ENCODE data around the gene KRT1.

KRT1 gene

GRCh38 chr12:52697058-52697582 is 16.9 kb upstream of the KRT1 start:
- no peak for DNase-seq

- DNase-seq, result no peak
These were observed 16.4 kb upstream of the KRT1 start for GRCh38 chr12:52696588-52696987.

DNA sequence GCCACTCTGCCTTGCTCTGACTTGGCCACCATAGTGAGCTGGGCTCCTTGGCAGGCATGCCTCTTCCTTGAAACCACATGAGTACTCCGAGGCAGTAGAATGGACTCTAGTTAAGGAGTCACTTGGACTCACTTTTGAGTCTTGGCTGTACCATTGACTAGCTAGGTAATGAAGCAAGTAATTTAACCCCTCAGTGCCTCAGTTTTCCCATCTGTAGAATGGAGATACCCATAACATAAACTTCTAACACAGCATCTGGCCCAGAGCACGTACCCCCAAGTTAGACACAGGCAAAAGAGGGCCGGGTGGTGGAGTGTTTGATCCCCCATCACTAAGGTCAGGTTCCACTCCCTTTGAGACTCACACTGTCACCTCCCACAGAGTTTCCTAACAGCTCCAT is 14.8 kb upstream of the KRT1 start:
- no peak for DNase-seq

DNA sequence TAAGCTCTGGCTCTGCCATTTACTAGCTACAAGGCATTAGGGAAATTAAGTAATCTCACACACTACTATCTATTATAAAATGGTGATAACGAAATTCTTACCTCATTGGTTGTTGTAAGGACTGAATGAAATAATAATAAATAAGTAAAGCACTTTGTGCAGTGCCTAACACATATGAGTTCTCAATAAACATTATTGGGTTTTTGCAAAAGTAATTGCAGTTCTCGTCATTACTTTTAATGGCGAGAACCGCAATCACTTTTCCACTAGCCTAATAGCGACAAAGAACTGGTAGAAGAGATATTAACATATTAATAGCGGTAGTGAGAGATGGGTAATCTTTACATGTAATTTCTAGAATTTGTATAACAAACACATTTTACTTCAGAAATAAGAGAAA is 13.9 kb upstream of the KRT1 start:
- no peak for DNase-seq

GRCh38 chr12:52693261-52693660 is 13.1 kb upstream of the KRT1 start:
- no peak for DNase-seq

- DNase-seq, result no peak
These were observed 12.0 kb upstream of the KRT1 start for GRCh38 chr12:52692254-52692653.

DNA sequence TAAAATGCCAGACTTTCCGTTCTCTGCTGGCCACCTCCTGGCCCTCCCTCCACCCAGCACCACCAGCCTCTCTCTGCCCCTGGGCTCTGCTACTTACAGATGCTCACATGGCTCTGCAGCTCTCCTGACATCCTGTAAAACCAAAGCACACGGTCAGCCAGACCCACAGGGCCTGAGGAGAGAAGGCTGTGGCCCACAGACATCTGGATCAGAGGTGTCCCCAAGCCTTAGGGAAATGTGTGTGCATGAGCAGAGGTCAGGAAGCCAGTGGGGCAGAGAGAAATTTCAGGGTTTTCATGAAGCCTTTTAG is 11.6 kb upstream of the KRT1 start:
- DNase-seq, result no peak

GRCh38 chr12:52691076-52691840 is 11.1 kb upstream of the KRT1 start:
- DNase-seq, result peak; percentile 56

DNA sequence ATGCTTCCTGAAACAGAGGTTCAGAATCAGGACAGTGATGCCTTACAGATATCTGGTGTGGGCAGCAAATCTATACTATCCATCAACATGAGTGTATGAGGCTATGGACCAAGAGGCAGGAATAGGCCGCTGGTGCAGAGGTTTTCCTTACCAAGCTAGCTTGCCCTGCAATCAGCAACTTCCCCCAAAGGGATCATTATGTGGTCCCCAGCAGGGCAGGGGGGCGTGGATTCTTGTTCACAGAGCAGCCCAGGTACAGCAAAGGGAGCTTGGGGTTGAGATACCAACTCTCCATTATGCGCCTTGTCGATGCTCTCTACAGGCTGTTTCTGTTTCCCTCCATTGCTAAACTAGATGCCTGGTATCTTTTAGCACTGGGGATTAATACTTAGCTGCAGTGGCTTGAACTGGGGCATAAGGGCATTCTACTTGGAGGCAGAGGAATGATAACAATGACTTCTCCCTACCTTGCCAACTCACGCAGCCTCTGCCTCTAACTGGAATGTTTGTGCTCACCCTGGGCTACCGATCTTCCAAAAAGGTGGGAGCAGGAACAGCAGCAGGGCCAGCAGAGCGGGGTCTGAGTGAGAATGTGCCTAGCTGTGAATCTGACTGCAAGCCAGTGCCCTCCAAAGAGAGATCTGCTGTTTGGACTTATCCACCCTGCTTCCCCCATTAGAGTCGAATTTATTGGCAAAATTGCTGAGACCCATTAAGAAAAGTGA is 10.3 kb upstream of the KRT1 start:
- DNase-seq, result no peak

GRCh38 chr12:52689936-52690335 is 9.7 kb upstream of the KRT1 start:
- no peak for DNase-seq

GRCh38 chr12:52689239-52689638 is 9.0 kb upstream of the KRT1 start:
- DNase-seq, result no peak

DNA sequence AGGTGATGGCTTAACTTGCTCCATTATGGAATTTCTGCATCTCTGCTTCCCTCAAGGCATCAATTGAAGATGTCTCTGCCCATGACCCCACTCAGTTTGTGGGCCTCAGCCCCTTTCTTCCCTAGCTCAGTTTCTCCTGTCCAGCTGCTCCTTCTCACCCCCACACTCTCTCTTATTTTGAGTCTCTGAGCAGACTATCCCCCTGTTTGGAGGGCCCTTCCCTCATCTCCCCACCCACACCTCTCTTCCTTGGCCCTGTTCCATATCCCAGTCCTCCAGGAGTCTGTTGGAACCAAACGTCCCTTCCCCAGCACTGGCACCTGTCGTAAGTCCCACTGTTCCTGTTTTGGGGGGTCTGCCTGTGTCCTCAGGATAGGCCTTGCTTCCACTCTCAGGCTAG is 8.3 kb upstream of the KRT1 start:
- DNase-seq, result no peak

DNA sequence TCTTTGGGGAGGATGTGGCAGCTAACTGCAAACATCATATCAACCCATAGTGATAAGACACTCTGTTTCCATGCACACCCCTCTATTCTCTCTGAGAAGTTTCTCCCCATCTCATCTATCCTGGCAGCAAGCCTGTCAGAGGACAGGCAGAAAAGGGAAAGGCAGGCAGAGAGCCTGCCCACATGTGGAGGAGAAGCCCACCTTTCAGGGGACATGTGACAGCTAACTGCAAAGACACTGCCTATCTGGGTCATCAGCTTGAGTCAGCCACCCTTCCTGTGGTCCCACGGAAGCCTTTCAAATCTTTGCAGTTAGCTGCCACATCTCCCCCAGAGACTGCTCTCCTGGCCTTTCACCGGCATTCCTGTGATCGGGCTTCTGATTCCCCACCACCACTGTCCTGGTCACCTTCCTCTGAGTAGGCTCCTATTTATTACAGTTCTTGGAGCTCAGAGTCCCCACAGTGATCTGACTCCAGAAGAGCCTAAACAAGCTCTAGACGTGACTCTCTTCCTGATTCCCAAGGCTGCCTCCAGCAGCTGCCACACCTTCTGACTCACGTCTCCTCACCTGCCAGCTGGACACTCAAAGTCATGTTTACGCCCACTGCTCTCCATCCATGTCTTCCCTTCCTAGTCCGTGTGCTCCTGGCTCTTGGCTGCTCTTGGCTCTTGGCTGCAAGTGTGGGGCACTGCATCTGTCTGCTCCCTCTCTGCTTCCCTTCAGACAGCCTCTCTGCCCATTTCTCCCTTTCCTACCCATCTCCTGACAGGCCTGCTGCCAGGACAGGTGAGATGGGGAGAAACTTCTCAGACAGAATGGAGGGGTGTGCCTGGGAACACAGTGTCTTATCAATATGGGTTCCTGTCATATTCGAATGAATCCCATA is 7.5 kb upstream of the KRT1 start:
- DNase-seq, result no peak

DNA sequence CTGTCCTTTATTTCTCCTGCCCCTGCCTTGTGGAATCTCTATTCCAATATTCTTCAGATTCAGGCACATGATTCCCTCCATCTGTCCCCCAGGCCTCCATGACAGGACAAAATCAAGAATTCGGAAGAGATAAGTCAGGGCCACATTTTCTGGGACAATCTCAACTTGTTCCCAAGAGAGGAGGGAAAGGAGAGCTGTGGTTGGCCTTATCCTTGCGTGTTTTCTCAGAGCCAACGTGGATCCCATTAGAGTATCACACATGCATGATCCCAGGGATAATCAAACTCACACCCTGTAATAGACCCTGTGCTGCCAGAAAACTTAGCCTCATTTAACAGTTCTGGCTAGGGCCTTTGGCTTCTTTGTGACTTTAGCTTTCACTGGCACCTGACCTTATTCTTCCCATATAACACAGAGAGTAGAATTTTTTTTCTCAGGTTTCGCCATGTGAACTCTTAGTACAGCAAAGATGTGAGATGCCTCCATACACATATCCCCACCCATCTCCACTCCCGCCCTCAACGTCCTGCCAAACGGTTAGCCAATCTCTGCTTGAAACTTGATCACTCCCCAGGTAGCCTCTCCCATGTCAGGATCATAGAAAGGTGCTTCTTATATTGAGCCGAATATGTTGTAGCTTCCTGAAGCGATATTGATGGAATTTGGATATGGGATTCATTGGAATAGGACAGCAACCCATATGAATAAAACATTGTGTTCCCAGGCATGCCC is 6.7 kb upstream of the KRT1 start:
- DNase-seq, result no peak

DNA sequence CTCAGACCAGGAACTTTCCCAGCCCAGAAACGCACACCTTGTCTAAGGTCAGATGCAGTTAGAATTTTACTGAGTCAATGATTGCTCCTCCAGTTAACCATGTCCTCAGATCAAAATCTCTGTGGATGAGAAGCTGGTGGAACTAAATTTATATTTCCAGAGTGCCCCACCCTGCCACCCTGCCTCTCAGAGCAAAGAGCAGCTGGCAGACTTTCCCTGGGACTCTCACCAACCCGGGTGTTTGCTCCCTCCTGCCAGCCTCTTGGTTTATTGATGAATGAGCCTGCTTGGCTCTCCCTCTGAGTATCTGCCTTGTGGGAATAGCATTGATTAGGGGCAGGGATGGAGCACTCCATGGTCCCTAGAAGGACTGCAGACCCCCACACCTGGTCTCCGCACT is 5.9 kb upstream of the KRT1 start:
- no peak for DNase-seq

GRCh38 chr12:52685406-52685890 is 5.2 kb upstream of the KRT1 start:
- no peak for DNase-seq

GRCh38 chr12:52684431-52684830 is 4.2 kb upstream of the KRT1 start:
- DNase-seq, result no peak

DNA sequence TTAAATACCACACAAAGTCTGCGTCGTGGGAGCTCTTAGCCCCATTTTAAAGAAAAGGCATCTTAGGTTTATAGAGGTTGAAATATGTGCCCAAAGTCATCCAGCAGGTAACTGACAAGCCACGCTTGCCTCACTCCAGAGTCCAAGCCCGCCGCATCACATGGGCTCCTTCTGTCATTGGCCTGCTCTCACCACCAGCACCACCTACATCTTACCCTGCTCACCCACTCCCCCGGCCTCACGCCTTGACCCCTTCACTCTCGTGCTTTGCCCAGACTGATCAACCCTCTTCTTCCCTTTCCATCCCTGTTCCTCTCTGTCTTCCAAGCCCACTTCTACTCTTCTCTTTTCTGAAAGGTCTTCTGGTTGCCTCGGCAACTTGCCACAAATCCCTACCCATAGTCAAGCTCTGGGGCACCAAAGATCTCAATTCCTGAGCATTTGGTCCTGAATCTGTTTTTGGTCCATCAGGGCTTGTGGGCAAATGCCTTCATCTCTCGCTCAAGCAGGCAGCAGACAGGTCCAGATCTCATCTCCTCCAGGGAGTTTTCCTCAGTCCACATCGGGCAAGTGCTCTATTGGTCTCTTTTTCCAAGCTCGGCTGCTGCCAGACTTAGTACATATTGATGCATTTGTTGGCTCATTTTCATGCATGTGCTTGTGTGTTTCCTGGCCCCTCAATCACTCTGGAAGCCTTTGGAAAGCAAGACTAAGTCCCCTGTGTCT is 3.5 kb upstream of the KRT1 start:
- no peak for DNase-seq

DNA sequence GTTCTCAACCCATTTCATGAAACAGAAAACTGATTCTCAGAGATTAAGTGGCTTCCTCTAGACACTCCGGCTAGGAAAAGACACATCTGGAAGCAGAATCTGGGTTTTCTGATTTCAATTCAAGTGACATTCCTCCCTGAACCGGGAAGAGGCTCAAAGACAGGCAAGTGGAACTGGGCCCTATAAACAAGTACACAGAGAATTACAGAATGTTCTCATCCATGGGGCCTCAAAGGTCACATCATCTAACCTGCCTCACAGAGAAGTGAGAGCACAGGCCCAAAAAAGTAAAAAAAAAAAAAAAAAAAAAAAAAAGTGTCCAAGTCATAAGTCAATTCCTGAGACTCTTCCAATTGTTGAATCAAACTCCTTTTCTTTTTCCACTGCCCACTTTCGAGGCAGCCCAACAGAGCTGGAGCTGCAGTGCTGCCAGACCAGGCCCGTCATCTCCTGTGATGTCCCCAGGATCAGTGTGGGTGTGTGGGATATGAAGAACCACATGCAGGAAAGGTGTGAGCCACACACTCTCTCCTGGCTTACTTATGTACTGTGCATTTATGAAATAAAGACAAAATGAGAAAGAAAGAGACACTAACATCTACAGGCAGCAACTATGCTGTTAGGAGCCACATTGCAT is 2.8 kb upstream of the KRT1 start:
- no peak for DNase-seq

GRCh38 chr12:52682381-52682660 is 2.1 kb upstream of the KRT1 start:
- DNase-seq, result no peak

GRCh38 chr12:52681526-52682380 is 1.5 kb upstream of the KRT1 start:
- peak; percentile 9 for DNase-seq

All from stimulated activated CD4-positive, alpha-beta T cell treated with anti-CD3 and anti-CD28 coated beads, Interleukin-4, amount 100 ng/mL, for 1 hour (primary cell).